Measurements from ENCODE around the gene NGF.

The NGF gene

GRCh38 chr1:115251340-115251748 lies 86.7 kb downstream of the NGF start:
- no peak overlapping the region for H2AFZ ChIP-seq (ENCODE audit: low read length)
- 0 out of 2 replicates have a peak, but pooled peaks cover 4% of the 10 kb centered on the region for H3K9me2 ChIP-seq (replicated peaks; ENCODE audit: low read depth, low read length)
- H4K20me1 ChIP-seq (ENCODE audit: insufficient read depth, low read length, poor library complexity, severe bottlenecking) = no peaks in the 10 kb centered on the region
- H3K79me2 ChIP-seq (ENCODE audit: insufficient read depth, low read length) = no peaks in the 10 kb centered on the region
- H3K4me3 ChIP-seq (ENCODE audit: low read length, poor library complexity, severe bottlenecking) = no peak overlapping the region
- H3K4me2 ChIP-seq (ENCODE audit: low read depth, low read length, poor library complexity, severe bottlenecking) = no peak overlapping the region
- no peaks in the 10 kb centered on the region for H3K36me3 ChIP-seq (ENCODE audit: insufficient read depth, low read length)
- no peaks in the 10 kb centered on the region for H3K27me3 ChIP-seq (ENCODE audit: insufficient read depth, low read length, poor library complexity, severe bottlenecking)
- no peak for TF ChIP-seq EZH2phosphoT487 (IDR thresholded peaks at IDR 0.05; ENCODE audit: borderline replicate concordance)
- TF ChIP-seq CTCF (conservative IDR thresholded peaks at IDR 0.05; ENCODE audit: low read length) = no peak
- H3K9ac ChIP-seq (ENCODE audit: low read depth, low read length, poor library complexity, severe bottlenecking) = no peak overlapping the region
- H3F3A ChIP-seq (ENCODE audit: low read depth) = no peaks in the 10 kb centered on the region
- H3K9me3 ChIP-seq (ENCODE audit: insufficient read depth, low read depth, low read length) = 0 out of 2 replicates have a peak, but pooled peaks cover under 1% of the 10 kb centered on the region
- no peaks in the 10 kb centered on the region for H3K4me1 ChIP-seq (ENCODE audit: insufficient read depth, low read length, poor library complexity, severe bottlenecking)

- Histone ChIP-seq H3K27me3 (ENCODE audit: insufficient read depth, low read length, poor library complexity, severe bottlenecking) (no peaks in the 10 kb centered on the region), H2AFZ (ENCODE audit: low read length) (no peak overlapping the region), H3K4me1 (ENCODE audit: insufficient read depth, low read length, poor library complexity, severe bottlenecking) (no peaks in the 10 kb centered on the region), H3K9ac (ENCODE audit: low read depth, low read length, poor library complexity, severe bottlenecking) (no peak overlapping the region), H3K4me2 (ENCODE audit: low read depth, low read length, poor library complexity, severe bottlenecking) (no peak overlapping the region), H3F3A (ENCODE audit: low read depth) (no peaks in the 10 kb centered on the region), H4K20me1 (ENCODE audit: insufficient read depth, low read length, poor library complexity, severe bottlenecking) (no peaks in the 10 kb centered on the region), H3K4me3 (ENCODE audit: low read length, poor library complexity, severe bottlenecking) (no peak overlapping the region), H3K36me3 (ENCODE audit: insufficient read depth, low read length) (no peaks in the 10 kb centered on the region), H3K9me2 (replicated peaks; ENCODE audit: low read depth, low read length) (0 out of 2 replicates have a peak, but pooled peaks cover 4% of the 10 kb centered on the region), H3K79me2 (ENCODE audit: insufficient read depth, low read length) (no peaks in the 10 kb centered on the region), H3K9me3 (ENCODE audit: insufficient read depth, low read depth, low read length) (0 out of 2 replicates have a peak, but pooled peaks cover 7% of the 10 kb centered on the region)
- TF ChIP-seq CTCF (conservative IDR thresholded peaks at IDR 0.05; ENCODE audit: low read length) (no peak), EZH2phosphoT487 (IDR thresholded peaks at IDR 0.05; ENCODE audit: borderline replicate concordance) (no peak)
These were observed 91.5 kb downstream of the NGF start for GRCh38 chr1:115246526-115246925.

- H3K4me2 ChIP-seq (ENCODE audit: low read depth, low read length, poor library complexity, severe bottlenecking) = no peak overlapping the region
- no peaks in the 10 kb centered on the region for H3K27me3 ChIP-seq (ENCODE audit: insufficient read depth, low read length, poor library complexity, severe bottlenecking)
- no peaks in the 10 kb centered on the region for H3K4me1 ChIP-seq (ENCODE audit: insufficient read depth, low read length, poor library complexity, severe bottlenecking)
- H3K79me2 ChIP-seq (ENCODE audit: insufficient read depth, low read length) = no peaks in the 10 kb centered on the region
- H3K9me3 ChIP-seq (ENCODE audit: insufficient read depth, low read depth, low read length) = 0 out of 2 replicates have a peak, but pooled peaks cover 7% of the 10 kb centered on the region
- no peaks in the 10 kb centered on the region for H3K36me3 ChIP-seq (ENCODE audit: insufficient read depth, low read length)
- no peaks in the 10 kb centered on the region for H3F3A ChIP-seq (ENCODE audit: low read depth)
- no peak overlapping the region for H3K4me3 ChIP-seq (ENCODE audit: low read length, poor library complexity, severe bottlenecking)
- H3K9ac ChIP-seq (ENCODE audit: low read depth, low read length, poor library complexity, severe bottlenecking) = no peak overlapping the region
- H3K9me2 ChIP-seq (replicated peaks; ENCODE audit: low read depth, low read length) = 0 out of 2 replicates have a peak, but pooled peaks cover 4% of the 10 kb centered on the region
- H4K20me1 ChIP-seq (ENCODE audit: insufficient read depth, low read length, poor library complexity, severe bottlenecking) = no peaks in the 10 kb centered on the region
- TF ChIP-seq CTCF (conservative IDR thresholded peaks at IDR 0.05; ENCODE audit: low read length) = no peak
- TF ChIP-seq EZH2phosphoT487 (IDR thresholded peaks at IDR 0.05; ENCODE audit: borderline replicate concordance) = no peak
- no peak overlapping the region for H2AFZ ChIP-seq (ENCODE audit: low read length)
These were observed 92.8 kb downstream of the NGF start for GRCh38 chr1:115245227-115245626.
